GM18498 (cell line): ENCODE measurements around the gene CDR2L.
"Not testable (repeated sequence)": the region's sequence is repeated elsewhere in the genome, so short reads cannot be mapped to it uniquely, and the experiment has no call there.

Experiments used
- ATAC-seq: cut with Tn5 transposase; IDR thresholded peaks from one replicate; pipeline ENCODE4 v1.9.1; 2021; ENCODE audit warnings: mild to moderate bottlenecking, moderate library complexity; ENCODE audit not compliant: unreplicated experiment

Gene CDR2L

GRCh38 chr17:74957935-74958740 lies 29.3 kb upstream of the CDR2L start:
- ATAC-seq = peak; percentile 42

GRCh38 chr17:74959826-74960515 lies 27.5 kb upstream of the CDR2L start:
- ATAC-seq = no peak

GRCh38 chr17:74960570-74961342 lies 26.7 kb upstream of the CDR2L start:
- ATAC-seq = no peak

- no peak for ATAC-seq
These were observed 25.6 kb upstream of the CDR2L start for GRCh38 chr17:74961657-74962350.

- no peak for ATAC-seq
These were observed 24.6 kb upstream of the CDR2L start for GRCh38 chr17:74962622-74963394.

- ATAC-seq = no peak
These were observed 23.8 kb upstream of the CDR2L start for GRCh38 chr17:74963656-74964055.

- no peak for ATAC-seq
These were observed 23.1 kb upstream of the CDR2L start for GRCh38 chr17:74964246-74964761.

- ATAC-seq = no peak
These were observed 22.3 kb upstream of the CDR2L start for GRCh38 chr17:74964988-74965622.

- ATAC-seq = no peak
These were observed 19.1 kb upstream of the CDR2L start for GRCh38 chr17:74968361-74968780.

GRCh38 chr17:74969501-74969900 lies 17.9 kb upstream of the CDR2L start:
- not testable (repeated sequence) for ATAC-seq

- ATAC-seq = no peak
These were observed 17.0 kb upstream of the CDR2L start for GRCh38 chr17:74970395-74970794.

GRCh38 chr17:74971069-74971841 lies 16.2 kb upstream of the CDR2L start:
- no peak for ATAC-seq

- no peak for ATAC-seq
These were observed 15.7 kb upstream of the CDR2L start for GRCh38 chr17:74971842-74972106.

- no peak for ATAC-seq
These were observed 15.1 kb upstream of the CDR2L start, which contains the start of gene HID1 for GRCh38 chr17:74972107-74972972. Gene HID1, minus strand, starts transcription at chr17:74972759. Its CDS starts 103 bp downstream, at chr17:74972656.

GRCh38 chr17:74972973-74973328 lies 14.5 kb upstream of the CDR2L start:
- no peak for ATAC-seq

- ATAC-seq = no peak
These were observed 11.5 kb upstream of the CDR2L start for GRCh38 chr17:74975943-74976342.

GRCh38 chr17:74977802-74978201 lies 9.6 kb upstream of the CDR2L start:
- ATAC-seq = no peak

- ATAC-seq = no peak
These were observed 9.2 kb upstream of the CDR2L start for GRCh38 chr17:74978240-74978639.
